ENCODE data around the gene TCL1A. TPM values are rescaled to one million over a fixed set of nuclear protein-coding genes. Genes with fewer than 3 reads are reported as not detected.

The TCL1A gene
- total RNA-seq, 1 donor from 2014 or later: not detected

- no peaks in the 10 kb centered on the region for H3K9me3 ChIP-seq (ENCODE audit: insufficient read depth, low read depth, low read length)
- Mint-ChIP-seq H3K27ac (ENCODE audit: unreplicated experiment) (no peak overlapping the region), H3K9me3 (ENCODE audit: unreplicated experiment) (no peaks in the 10 kb centered on the region), H3K4me1 (ENCODE audit: low read depth, unreplicated experiment) (peaks cover 12% of the 10 kb centered on the region), H3K36me3 (ENCODE audit: low read depth, unreplicated experiment) (no peaks in the 10 kb centered on the region), H3K4me3 (ENCODE audit: unreplicated experiment) (no peak overlapping the region), H3K27me3 (ENCODE audit: low read depth, unreplicated experiment) (peaks cover 21% of the 10 kb centered on the region)
- H2AFZ ChIP-seq (ENCODE audit: low read depth, low read length): no peak overlapping the region
- H3K79me2 ChIP-seq (ENCODE audit: insufficient read depth, low read length): no peaks in the 10 kb centered on the region
- TF ChIP-seq CTCF (IDR thresholded peaks at IDR 0.05; ENCODE audit: insufficient read depth, low read depth, low read length) (no peak), EZH2 (IDR thresholded peaks at IDR 0.05; ENCODE audit: insufficient read depth, low read length) (no peak)
- H4K20me1 ChIP-seq (ENCODE audit: insufficient read depth, low read length): no peaks in the 10 kb centered on the region
- no peak overlapping the region for H3K4me2 ChIP-seq (ENCODE audit: low read length)
- H3K27me3 ChIP-seq (ENCODE audit: insufficient read depth, low read length): no peaks in the 10 kb centered on the region
- H3K9ac ChIP-seq (ENCODE audit: low read length): no peak overlapping the region
- H3K36me3 ChIP-seq (ENCODE audit: insufficient read depth, low read length): no peaks in the 10 kb centered on the region
- H3K4me3 ChIP-seq (ENCODE audit: insufficient read depth, low read depth, low read length): no peak overlapping the region
- no peak overlapping the region for H3K27ac ChIP-seq (ENCODE audit: low read depth, low read length)
- no peaks in the 10 kb centered on the region for H3K4me1 ChIP-seq (ENCODE audit: insufficient read depth, low read length)
- no peak for DNase-seq (ENCODE audit: low read depth)
- FAIRE-seq: no peak
Measured at GRCh38 chr14:95664066-95664465, 49.9 kb downstream of the TCL1A start.

- no peaks in the 10 kb centered on the region for H3K9me3 Mint-ChIP-seq (ENCODE audit: unreplicated experiment)
- H3K4me1 Mint-ChIP-seq (ENCODE audit: low read depth, unreplicated experiment): peaks cover 12% of the 10 kb centered on the region
- Histone ChIP-seq H3K9me3 (ENCODE audit: insufficient read depth, low read depth, low read length) (no peaks in the 10 kb centered on the region), H3K79me2 (ENCODE audit: insufficient read depth, low read length) (no peaks in the 10 kb centered on the region), H3K4me3 (ENCODE audit: insufficient read depth, low read depth, low read length) (no peak overlapping the region), H2AFZ (ENCODE audit: low read depth, low read length) (no peak overlapping the region), H3K4me2 (ENCODE audit: low read length) (no peak overlapping the region), H3K36me3 (ENCODE audit: insufficient read depth, low read length) (no peaks in the 10 kb centered on the region), H3K9ac (ENCODE audit: low read length) (no peak overlapping the region), H3K27ac (ENCODE audit: low read depth, low read length) (no peak overlapping the region), H3K27me3 (ENCODE audit: insufficient read depth, low read length) (no peaks in the 10 kb centered on the region), H3K4me1 (ENCODE audit: insufficient read depth, low read length) (no peaks in the 10 kb centered on the region), H4K20me1 (ENCODE audit: insufficient read depth, low read length) (no peaks in the 10 kb centered on the region)
- peak overlapping the region; percentile 41 for H3K27ac Mint-ChIP-seq (ENCODE audit: unreplicated experiment)
- H3K4me3 Mint-ChIP-seq (ENCODE audit: unreplicated experiment): no peak overlapping the region
- DNase-seq (ENCODE audit: low read depth) (no peak), FAIRE-seq (no peak)
- no peaks in the 10 kb centered on the region for H3K36me3 Mint-ChIP-seq (ENCODE audit: low read depth, unreplicated experiment)
- TF ChIP-seq CTCF (IDR thresholded peaks at IDR 0.05; ENCODE audit: insufficient read depth, low read depth, low read length) (no peak), EZH2 (IDR thresholded peaks at IDR 0.05; ENCODE audit: insufficient read depth, low read length) (no peak)
- peaks cover 25% of the 10 kb centered on the region for H3K27me3 Mint-ChIP-seq (ENCODE audit: low read depth, unreplicated experiment)
Measured at GRCh38 chr14:95663226-95663797, 50.6 kb downstream of the TCL1A start.

- H3K27me3 ChIP-seq (ENCODE audit: insufficient read depth, low read length): no peaks in the 10 kb centered on the region
- no peaks in the 10 kb centered on the region for H3K4me1 ChIP-seq (ENCODE audit: insufficient read depth, low read length)
- no peaks in the 10 kb centered on the region for H3K9me3 ChIP-seq (ENCODE audit: insufficient read depth, low read depth, low read length)
- no peak overlapping the region for H3K27ac Mint-ChIP-seq (ENCODE audit: unreplicated experiment)
- no peak overlapping the region for H3K4me3 Mint-ChIP-seq (ENCODE audit: unreplicated experiment)
- no peak overlapping the region for H2AFZ ChIP-seq (ENCODE audit: low read depth, low read length)
- H3K27me3 Mint-ChIP-seq (ENCODE audit: low read depth, unreplicated experiment): peaks cover 25% of the 10 kb centered on the region
- H3K27ac ChIP-seq (ENCODE audit: low read depth, low read length): no peak overlapping the region
- peaks cover 12% of the 10 kb centered on the region for H3K4me1 Mint-ChIP-seq (ENCODE audit: low read depth, unreplicated experiment)
- H3K9me3 Mint-ChIP-seq (ENCODE audit: unreplicated experiment): no peaks in the 10 kb centered on the region
- H3K9ac ChIP-seq (ENCODE audit: low read length): no peak overlapping the region
- no peak for FAIRE-seq
- H3K79me2 ChIP-seq (ENCODE audit: insufficient read depth, low read length): no peaks in the 10 kb centered on the region
- no peak overlapping the region for H3K4me3 ChIP-seq (ENCODE audit: insufficient read depth, low read depth, low read length)
- H3K4me2 ChIP-seq (ENCODE audit: low read length): no peak overlapping the region
- H4K20me1 ChIP-seq (ENCODE audit: insufficient read depth, low read length): no peaks in the 10 kb centered on the region
- no peaks in the 10 kb centered on the region for H3K36me3 Mint-ChIP-seq (ENCODE audit: low read depth, unreplicated experiment)
- no peaks in the 10 kb centered on the region for H3K36me3 ChIP-seq (ENCODE audit: insufficient read depth, low read length)
- DNase-seq (ENCODE audit: low read depth): no peak
- TF ChIP-seq CTCF (IDR thresholded peaks at IDR 0.05; ENCODE audit: insufficient read depth, low read depth, low read length) (no peak), EZH2 (IDR thresholded peaks at IDR 0.05; ENCODE audit: insufficient read depth, low read length) (no peak)
Measured at GRCh38 chr14:95662376-95663186, 51.3 kb downstream of the TCL1A start.

Data from astrocyte (in vitro differentiated cells and primary cell).